Measurements from ENCODE around the gene NDUFAF3. TPM values are rescaled to one million over a fixed set of nuclear protein-coding genes. Genes with fewer than 3 reads are reported as not detected.

Gene NDUFAF3
- total RNA-seq, 1 donor from 2014 or later = 76.4 TPM

DNA sequence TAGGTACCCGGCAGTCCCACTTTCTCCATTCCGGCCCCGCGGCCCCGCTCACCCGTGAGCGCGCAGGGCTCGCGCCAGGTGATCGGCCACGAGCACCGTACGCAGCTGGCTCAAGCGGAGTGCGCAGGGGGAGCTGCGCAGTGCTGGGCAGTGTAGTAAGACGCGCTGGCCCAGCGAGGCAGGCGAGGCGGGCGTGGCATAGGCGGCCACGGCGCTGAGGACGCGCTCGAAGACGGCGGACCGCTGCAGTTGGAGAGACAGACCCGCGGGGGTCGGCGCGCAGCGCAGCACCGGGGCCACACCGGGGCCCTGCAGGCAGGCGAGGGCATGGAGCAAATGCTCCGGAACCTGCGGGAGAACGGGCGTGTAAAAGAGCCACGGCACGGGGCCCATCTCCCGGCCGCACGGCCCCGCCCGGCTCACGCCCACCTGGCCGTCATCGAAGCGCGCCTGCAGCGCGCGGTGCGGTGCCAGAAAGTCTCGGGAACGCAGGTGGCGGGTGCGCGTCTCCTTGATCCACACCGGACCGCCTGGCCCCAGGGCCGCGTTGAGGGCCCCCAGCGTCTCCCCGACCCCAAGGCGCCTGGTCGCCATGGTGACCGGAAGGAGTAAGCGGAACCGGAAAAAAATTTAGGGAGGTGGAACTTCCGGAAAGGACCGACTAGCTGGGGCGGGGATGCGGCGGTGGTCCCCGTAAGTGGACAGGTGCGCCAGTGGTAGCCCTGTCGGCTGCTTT, 3.8 kb upstream of the NDUFAF3 start, which contains the start of gene DALRD3:
DALRD3 (minus strand) TSS at position 610 of the 736 bp plus-strand sequence; CDS start at position 594, 16 bp downstream.
- DNase-seq (ENCODE audit: low read depth in 2 of 2) = peak; percentile 65 to 66

DNA sequence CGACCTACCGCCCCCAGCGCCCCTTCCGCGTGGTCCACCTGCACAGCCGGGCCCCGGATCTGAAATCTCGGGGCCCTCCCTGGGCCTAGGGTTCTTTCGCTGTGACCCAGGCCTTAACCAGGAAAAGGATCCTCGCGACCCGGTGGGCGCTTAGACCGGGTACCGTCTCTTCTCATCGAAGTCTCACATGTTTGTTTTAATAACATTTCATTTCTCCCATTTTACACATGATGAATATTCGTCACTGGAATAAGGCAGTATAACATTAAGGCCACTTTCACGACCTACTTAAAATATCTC, 3.3 kb upstream of the NDUFAF3 start:
- DNase-seq (ENCODE audit: low read depth in 2 of 2) = no peak

DNA sequence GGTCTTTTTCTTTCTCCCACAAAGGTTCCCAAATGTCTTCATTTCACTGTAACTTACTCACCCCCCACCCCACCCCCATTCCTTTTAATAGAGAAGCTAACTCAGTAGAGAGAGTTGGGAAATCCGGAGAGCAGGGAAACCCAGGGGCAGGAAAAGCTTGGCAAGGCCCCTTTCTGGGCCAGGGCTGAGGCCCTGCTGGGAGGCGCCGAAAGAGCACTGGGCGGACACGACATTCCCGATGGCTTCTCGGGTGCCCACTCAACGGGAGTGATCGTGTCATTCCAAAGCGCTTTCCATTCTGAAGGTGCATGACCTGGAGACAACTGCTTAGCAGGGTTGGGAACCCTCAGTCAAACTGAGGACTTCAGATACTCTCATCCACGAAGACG, 2.0 kb upstream of the NDUFAF3 start:
- no peak for DNase-seq (ENCODE audit: low read depth in 2 of 2)

DNA sequence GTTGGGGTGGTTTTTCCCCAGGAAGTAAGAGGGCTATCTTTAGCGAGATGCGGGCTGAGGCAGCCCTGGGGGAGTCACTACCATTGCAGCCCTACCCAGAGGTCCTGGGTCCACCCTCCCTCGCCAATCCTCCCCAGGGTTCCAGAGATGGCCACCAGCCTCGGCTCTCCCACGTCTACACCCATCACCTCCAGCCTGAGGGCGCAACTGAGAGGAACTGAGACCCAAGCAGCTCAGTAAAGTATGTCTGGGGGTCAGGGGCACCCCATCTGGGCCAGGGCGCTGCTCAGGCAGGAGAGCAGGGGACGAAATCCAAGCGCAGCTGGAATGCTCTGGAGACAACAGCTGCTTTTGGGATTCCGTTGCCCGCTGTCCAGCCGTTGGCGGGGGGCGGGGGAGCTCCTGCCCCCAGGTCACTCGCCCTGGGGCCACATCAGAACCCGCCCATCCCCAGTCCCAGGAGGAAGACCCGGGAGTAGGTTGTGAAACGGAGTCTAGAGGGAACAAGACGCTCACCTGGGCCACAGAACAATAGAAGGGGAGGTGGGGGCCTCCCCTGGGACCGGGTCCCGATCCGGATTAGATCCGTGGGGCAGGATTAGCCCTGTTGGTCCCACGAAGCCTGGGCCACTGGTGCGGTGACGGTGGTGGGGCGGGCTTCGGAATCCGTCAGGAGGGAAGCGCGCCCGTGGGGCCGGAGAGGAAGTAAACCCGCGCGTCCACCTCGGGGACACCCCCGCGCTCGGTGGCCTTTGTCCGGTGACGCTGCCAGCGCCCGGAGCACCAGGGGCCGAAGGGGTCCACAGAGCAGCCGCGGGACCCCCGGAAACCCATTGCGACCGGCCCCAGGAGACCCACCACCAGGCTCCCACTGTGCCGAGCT, 1.4 kb upstream of the NDUFAF3 start:
- DNase-seq (ENCODE audit: low read depth in 2 of 2) = peak; percentile 27 to 54

DNA sequence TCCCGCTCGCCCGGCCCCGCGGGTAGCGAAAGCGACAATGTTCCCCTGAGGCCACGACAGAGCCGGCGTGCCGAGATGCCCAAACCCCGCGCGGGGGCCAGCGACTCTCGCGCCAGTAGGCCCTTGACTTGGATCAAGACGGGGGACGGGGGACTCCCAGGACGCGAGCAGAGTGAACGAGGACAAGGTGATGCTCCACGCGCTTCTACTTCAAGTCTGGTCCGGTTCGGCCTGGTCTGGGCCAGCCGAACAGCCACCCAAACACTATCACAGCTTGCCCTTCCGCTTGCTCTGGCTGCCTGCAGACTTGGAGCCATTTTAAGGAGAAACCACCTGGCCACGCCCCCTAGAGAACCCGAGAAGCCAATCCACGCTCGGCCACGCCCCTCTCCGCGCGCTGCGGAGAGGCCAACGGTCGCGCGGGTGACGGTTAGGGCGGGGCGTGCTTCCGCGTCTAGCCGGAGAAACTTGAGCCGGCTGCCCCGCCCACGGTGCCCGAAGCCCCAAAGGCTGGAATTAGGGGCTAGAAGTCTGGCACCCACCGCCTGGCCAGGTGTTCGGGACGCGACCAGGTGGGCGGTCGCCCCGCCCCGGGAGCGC, 608 bp upstream of the NDUFAF3 start:
- peak; percentile 96 to 97 for DNase-seq (ENCODE audit: low read depth in 2 of 2)

DNA sequence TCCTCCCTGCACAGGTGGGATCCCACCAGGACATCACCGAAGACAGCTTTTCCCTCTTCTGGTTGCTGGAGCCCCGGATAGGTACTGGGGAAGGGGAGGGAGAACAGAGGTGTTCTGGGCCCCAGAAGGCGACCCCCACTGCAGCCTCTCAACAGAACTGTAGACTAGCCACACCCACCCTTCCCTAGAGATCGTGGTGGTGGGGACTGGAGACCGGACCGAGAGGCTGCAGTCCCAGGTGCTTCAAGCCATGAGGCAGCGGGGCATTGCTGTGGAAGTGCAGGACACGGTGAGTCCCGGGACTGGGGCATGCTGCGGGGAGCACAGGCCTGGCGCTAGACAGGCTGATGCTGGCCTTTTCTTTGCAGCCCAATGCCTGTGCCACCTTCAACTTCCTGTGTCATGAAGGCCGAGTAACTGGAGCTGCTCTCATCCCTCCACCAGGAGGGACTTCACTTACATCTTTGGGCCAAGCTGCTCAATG, 809 bp downstream of the NDUFAF3 start:
- no peak for DNase-seq (ENCODE audit: low read depth in 2 of 2)

DNA sequence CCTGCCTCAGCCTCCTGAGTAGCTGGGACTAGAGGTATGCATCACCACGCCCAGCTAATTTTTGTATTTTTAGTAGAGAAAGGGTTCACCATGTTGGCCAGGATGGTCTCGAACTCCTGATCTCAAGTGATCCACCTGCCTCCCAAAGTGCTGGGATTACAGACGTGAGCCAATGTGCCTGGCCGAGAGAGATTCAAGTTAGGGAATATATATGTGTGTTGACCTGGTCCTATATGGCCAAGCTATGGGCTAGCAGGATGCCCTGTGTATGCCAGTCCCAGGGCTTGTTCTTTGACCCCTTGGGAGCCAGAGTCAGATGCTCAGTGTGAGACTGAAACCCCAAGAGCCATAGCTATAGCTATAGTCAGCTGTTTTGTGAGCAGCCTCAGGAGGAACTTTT, 1.9 kb downstream of the NDUFAF3 start:
- no peak for DNase-seq (ENCODE audit: low read depth in 2 of 2)

DNA sequence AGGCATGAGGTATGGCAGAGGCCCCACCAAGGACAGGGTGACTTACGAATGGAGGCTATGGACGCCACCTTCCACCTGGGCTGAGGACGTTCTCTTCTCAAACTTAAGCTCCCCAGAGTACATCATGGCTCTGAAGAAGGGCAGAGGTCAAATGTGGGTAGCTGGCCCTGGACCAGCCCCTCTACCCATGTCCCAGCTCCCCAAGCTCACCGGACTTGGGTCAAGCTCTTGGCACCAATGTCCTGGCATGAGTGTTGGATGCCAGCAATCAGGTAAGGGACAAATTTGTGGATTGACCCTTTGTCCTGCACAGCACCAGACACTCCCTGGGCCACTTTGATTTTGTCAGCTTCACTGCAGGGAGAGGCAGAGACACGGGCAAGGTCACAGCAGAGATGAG, 2.5 kb downstream of the NDUFAF3 start:
- no peak for DNase-seq (ENCODE audit: low read depth in 2 of 2)

DNA sequence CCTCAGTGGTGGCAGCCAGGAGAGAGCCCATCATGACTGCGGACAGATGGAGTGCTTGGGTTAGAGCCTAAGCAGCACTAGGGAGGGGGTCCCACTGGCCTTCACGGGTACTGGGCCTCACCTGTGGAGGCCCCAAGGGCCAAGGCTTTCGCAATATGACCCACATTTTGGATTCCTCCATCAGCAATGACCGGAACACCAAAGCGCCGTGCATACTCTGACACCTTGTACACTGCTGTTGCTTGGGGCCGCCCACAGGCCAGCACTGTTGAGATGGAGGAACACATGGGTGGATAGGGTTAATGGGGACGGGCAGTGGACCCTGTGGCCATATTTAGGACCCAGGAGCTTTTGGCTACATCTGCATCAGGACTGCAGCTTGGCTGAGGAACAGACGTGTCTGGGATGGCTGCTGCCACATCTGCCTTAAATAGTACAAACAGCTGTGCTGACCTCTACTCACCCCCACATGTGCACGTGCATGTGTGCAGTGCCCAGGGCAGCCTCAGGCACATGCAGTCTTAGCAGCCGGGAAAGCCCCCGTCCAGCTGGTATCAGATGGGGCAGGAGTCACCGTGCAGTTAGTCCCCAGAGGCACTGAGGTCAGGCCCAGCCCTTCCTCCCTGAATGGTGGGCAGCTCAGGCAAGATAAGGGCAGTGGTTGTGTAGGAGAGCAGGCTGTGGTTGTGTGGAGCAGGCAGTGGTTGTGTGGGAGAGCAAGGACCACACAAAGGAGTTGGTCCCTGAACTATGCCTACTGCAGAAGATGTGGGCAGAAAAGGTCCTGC, 3.3 kb downstream of the NDUFAF3 start:
- DNase-seq (ENCODE audit: low read depth in 2 of 2) = no peak

DNA sequence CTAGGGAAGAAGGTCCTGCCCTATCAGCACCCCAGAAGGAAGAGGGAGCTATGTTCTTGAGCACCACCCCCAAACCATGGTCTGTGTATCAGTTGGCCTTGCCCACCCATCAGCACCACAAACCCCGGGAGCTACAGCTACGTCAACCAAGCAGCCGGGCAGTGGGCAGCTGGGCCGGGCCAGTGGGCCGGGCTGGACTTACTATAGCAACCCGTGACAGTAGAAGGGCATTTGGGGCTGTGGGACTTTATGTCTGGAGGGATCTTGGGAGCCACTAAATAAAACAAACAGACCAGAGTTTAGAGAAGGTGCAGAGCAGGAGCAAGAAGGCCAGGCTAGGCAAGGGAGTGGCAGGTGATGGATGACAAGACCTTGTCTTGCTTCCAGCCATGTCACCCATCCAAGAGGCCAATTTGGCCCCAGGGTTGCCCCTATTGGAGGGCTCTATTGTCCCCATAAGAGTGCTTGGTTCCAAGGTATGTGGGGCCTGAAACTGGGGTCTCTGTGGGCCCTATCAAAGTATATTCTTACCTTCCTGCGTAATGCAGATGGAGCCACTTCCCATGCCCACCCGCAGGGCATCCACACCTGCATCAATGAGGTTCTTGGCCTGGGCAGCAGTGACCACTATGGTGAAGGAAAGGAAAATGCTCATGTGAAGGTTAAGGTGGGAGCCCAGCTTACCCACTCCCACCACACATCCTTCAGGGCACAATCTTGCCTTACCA, 4.0 kb downstream of the NDUFAF3 start:
- DNase-seq (ENCODE audit: low read depth in 2 of 2) = no peak

DNA sequence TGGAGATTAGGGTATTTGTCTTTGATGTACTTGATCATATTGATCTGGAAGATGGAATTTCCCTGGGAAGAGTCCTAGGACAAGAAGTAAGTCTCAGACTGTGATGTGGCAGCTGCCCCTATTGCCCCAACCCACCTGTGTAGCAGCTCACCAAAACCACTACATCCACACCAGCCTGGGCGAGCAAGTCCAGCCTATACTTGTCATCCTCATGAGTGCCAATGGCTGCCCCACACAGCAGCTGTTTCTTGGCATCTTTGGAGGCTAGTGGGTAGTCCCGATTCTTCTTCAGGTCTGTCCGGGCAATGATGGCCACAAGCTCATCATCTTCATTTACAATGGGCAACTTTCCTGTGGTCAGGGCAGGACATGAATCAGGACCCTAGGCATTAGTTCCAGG, 4.6 kb downstream of the NDUFAF3 start:
- DNase-seq (ENCODE audit: low read depth in 2 of 2) = no peak

DNA sequence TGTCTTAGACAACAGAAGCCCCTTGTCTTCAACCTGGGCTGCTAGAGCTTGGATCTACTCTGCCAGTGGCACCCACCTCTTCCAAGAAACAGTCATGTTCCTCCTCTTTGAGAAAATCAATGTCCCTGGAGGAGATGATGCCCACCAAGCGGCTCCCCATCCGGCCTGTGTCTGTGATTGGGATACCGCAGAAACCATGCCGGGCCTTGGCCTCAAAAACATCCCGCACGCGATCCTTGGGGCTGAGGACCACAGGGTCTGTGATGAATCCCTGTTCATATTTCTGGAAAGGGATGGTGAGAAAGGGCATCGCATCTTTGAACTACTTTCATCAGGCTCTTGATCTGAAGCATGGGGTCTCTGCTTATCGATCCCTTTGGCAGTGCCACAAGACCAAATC, 5.7 kb downstream of the NDUFAF3 start:
- no peak for DNase-seq (ENCODE audit: low read depth in 2 of 2)

DNA sequence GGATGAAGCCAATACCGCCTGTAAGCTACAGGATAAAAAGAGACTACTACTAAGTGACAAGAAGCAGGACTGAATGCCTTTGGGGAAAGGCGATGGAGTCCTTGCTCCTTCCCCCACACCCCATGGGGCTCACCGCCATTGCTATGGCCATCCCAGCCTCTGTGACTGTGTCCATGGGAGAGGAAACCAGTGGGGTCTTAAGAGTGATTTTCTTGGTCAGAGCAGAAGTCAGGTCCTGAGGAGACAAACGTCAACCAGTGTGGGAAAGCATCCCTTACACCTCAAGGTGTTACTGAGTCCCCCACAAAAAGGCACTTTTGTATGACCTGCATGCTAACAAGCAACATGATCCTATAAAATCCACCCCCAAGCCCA, 6.4 kb downstream of the NDUFAF3 start:
- no peak for DNase-seq (ENCODE audit: low read depth in 2 of 2)

DNA sequence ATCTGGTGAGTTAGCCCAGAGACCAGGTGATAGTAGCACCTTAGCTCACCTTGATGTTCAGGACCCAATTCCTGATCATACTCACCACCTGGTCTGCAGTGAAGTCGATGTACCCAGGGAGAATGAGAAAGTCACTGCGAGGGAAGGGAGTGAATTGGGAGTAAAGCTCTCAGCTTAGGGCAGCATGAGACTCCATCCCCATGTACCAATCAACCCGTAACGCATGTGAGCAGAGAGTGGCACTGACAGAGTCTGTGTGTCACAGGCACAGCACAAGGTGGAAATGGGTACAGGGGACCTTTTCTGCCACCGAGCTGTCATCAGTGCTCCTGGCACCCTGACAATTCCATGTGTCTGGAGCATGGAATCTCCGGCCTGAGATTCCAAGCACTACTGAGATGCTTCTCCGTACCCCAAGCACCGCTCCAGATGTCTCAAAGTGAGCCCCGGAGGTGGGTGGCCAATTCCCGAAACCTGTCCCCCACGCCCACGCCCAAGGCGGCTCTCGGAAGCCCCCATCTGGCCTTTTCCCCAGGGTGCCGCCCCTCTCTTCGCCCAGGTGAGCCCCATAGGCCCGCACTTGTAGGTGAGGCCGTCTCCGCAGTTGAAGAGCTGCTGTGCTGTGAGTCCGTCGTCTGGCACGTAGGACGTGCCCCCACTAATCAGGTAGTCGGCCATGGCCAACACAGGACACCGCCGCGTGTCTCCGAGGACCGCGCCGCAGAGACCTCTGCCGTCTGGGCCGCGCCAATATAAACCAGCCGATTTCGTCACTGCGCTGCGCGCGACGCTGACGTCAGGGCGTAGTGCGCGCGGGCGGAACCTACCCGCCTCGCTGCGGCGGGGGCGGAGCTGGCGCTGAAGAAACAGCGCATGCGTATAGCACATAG, 7.0 kb downstream of the NDUFAF3 start, which contains the start of gene IMPDH2:
IMPDH2 (minus strand) TSS at position 726 of the 890 bp plus-strand sequence; CDS start at position 678, 48 bp downstream.
- DNase-seq (ENCODE audit: low read depth in 2 of 2) = peak; percentile 94 to 96

DNA sequence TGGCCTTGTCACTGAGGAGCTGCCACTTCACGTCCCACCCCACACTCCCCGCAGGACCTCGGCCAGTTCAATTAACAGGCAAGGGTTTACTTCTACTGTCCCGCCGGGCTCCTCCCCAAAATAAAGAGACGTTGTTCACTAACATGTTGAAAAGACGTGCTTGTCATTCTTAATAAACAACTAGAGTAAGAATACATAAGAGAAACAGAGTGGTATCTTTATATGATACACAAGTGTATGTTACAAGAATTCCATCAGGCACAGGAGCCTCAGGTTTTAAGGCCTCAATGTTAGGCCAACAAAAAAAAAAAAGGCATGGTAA, 7.6 kb downstream of the NDUFAF3 start:
- no peak for DNase-seq (ENCODE audit: low read depth in 2 of 2)

DNA sequence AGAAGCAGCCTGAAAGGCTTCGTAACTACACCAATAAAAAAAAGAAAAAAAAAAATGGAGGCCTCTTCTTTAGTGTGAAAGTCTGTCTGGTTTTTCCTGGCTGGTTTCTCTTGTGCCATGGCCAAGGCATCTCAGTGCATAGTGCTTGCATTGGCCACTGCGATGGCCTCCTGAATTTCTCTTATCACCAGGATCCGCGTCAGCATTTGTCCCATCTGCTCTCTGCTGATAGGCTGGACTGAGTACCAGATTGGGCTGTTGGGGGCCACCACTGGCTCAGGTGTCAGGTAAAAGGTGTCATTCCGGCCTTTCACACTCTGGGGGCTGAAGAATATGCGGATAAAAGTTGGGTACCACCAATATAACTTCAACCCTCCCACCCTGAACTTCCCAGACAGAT, 8.4 kb downstream of the NDUFAF3 start:
- DNase-seq (ENCODE audit: low read depth in 2 of 2) = no peak

DNA sequence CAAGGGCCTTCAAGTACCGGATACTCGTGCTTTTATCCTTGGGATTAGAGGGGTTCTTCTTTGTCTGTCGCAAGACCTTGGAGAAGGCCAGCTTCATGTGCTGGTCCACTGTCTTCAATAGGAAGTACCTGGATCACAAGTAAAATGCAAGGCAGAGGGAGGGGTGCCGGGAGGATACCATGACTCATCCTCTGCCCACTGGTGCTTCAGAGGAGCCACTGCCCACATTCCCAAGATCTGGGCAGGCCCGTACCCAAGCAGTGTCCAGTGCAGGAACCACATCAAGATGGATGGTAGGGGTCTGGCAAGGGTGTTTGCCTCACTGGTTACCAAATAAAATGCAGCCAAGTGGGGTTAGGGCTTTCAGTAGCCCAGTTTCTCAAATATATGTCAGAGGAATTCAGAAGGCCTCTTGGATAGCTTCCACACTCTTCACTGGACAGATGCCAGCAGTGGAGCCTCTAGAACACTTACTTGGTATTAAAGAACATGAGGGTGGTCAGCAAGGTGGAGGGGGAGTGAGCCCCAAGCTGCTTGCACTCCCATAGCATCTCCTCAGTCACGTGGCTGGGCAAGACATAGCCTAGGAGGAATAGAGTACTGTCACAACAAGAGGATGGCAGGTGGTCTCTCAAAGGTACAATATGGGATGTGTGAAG, 10.9 kb downstream of the NDUFAF3 start:
- no peak for DNase-seq (ENCODE audit: low read depth in 2 of 2)

DNA sequence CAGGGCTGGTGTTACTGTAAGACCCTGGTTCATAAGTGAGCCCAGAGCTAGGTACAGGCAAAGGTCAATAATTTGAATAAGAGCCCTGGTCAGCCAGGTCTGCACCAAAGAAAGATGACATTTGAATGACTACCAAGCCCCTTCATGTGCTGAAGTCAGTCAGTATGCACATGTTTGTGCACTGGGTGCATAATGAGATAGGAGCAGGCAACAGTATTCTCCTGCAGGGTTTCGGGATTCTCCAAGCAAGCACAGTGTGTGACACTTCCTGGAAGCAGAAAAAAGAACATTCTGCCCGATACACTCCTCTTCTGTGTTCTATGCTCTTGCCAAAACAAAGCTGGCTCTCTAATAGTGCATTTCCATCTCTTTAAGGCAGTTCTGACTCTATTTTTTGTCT, 12.7 kb downstream of the NDUFAF3 start:
- DNase-seq (ENCODE audit: low read depth in 2 of 2) = no peak

DNA sequence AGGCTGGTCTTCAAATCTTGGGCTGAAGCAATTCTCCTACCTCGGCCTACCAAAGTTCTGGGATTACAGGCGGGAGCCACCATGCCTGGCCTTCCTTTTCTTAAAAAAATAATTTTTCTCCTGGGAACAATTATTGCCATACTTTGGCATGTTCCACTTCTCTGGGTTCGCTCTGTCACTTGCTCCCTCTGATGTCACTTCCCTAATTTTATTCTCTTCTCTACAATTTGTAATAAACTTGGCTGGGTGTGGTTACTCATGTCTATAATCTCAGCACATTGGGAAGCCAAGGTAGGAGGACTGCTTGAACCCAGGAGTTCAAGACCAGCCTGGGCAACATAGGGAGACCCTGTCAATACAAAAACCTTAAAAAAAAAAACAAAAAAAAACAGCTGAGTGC, 13.4 kb downstream of the NDUFAF3 start:
- no peak for DNase-seq (ENCODE audit: low read depth in 2 of 2)
